H9 (cell line): ENCODE measurements around the gene CDH18. TPM values are rescaled to one million over a fixed set of nuclear protein-coding genes. Genes with fewer than 3 reads are reported as not detected.

Source experiments
- DNase-seq: peaks from one replicate; pipeline ENCODE4 v3.0.0-alpha.2; 2017
- H2AFZ ChIP-seq: one replicate; pipeline ENCODE4 v1.6.1; 2013; ENCODE audit warnings: mild to moderate bottlenecking, low read length, control low read depth, moderate library complexity
- H2AK5ac ChIP-seq: 2 replicates; pipeline ENCODE4 v1.6.1; 2013; ENCODE audit warnings: low read length, control low read depth, mixed read lengths; ENCODE audit not compliant: insufficient read length
- H2BK120ac ChIP-seq: one replicate; pipeline ENCODE4 v1.6.1; 2013; ENCODE audit warnings: low read depth, mild to moderate bottlenecking, low read length, control low read depth, inconsistent platforms; ENCODE audit not compliant: poor library complexity, severe bottlenecking
- H2BK12ac ChIP-seq: 2 replicates; pipeline ENCODE4 v1.6.1; 2013; ENCODE audit warnings: low read length, control low read depth, mixed read lengths, low read depth; ENCODE audit not compliant: insufficient read length
- H2BK15ac ChIP-seq: 2 replicates; pipeline ENCODE4 v1.6.1; 2013; ENCODE audit warnings: low read depth, low read length, control low read depth
- H2BK20ac ChIP-seq: one replicate; pipeline ENCODE4 v1.6.1; 2013; ENCODE audit warnings: low read depth, mild to moderate bottlenecking, low read length, control low read depth, inconsistent platforms; ENCODE audit not compliant: poor library complexity, severe bottlenecking
- H2BK5ac ChIP-seq: 2 replicates; pipeline ENCODE4 v1.6.1; 2013; ENCODE audit warnings: low read length, control low read depth, mixed read lengths; ENCODE audit not compliant: insufficient read length
- H3K14ac ChIP-seq: 2 replicates; pipeline ENCODE4 v1.6.1; 2013; ENCODE audit warnings: low read length, control low read depth; ENCODE audit not compliant: insufficient read depth
- H3K18ac ChIP-seq: 2 replicates; pipeline ENCODE4 v1.6.1; 2013; ENCODE audit warnings: low read depth, mild to moderate bottlenecking, mixed read lengths, low read length, control low read depth; ENCODE audit not compliant: insufficient read length
- H3K23ac ChIP-seq: 2 replicates; pipeline ENCODE4 v1.6.1; 2013; ENCODE audit warnings: low read length, control low read depth, mixed read lengths, low read depth; ENCODE audit not compliant: insufficient read length
- H3K23me2 ChIP-seq: 2 replicates; pipeline ENCODE4 v1.6.1; 2013; ENCODE audit warnings: low read depth, mild to moderate bottlenecking, mixed read lengths, low read length, control low read depth; ENCODE audit not compliant: insufficient read length, poor library complexity, severe bottlenecking
- H3K27ac ChIP-seq: 2 replicates; pipeline ENCODE4 v1.5.1; 2013; ENCODE audit warnings: low read length, control low read depth, mixed read lengths, low read depth; ENCODE audit not compliant: insufficient read length
- H3K27me3 ChIP-seq: 2 replicates; pipeline ENCODE4 v1.6.1; 2013; ENCODE audit warnings: low read length, control low read depth, inconsistent platforms; ENCODE audit not compliant: insufficient read depth
- H3K4ac ChIP-seq: 2 replicates; pipeline ENCODE4 v1.6.1; 2013; ENCODE audit warnings: low read depth, mild to moderate bottlenecking, control low read depth, inconsistent platforms, low read length, moderate library complexity
- H3K4me1 ChIP-seq: 2 replicates; pipeline ENCODE4 v1.6.1; 2013; ENCODE audit warnings: low read length, control low read depth, inconsistent platforms; ENCODE audit not compliant: insufficient read depth
- H3K4me2 ChIP-seq: 2 replicates; pipeline ENCODE4 v1.6.1; 2013; ENCODE audit warnings: low read length, control low read depth, mixed read lengths; ENCODE audit not compliant: insufficient read length, insufficient read depth
- H3K56ac ChIP-seq: 2 replicates; pipeline ENCODE4 v1.6.1; 2013; ENCODE audit warnings: low read depth, mild to moderate bottlenecking, mixed read lengths, low read length, control low read depth; ENCODE audit not compliant: insufficient read length
- H3K79me1 ChIP-seq: 2 replicates; pipeline ENCODE4 v1.6.1; 2013; ENCODE audit warnings: low read depth, mild to moderate bottlenecking, moderate library complexity, low read length, control low read depth, inconsistent platforms; ENCODE audit not compliant: insufficient read depth, poor library complexity, severe bottlenecking
- H3K79me2 ChIP-seq: 2 replicates; pipeline ENCODE4 v1.6.1; 2013; ENCODE audit warnings: low read length, control low read depth, inconsistent platforms; ENCODE audit not compliant: insufficient read depth
- H3K9ac ChIP-seq: 2 replicates; pipeline ENCODE4 v1.6.1; 2013; ENCODE audit warnings: low read length, control low read depth, mixed read lengths; ENCODE audit not compliant: insufficient read length; ENCODE audit errors: extremely low read depth
- H3K9me3 ChIP-seq: one replicate; pipeline ENCODE4 v1.6.1; 2013; ENCODE audit warnings: low read depth, low read length, inconsistent platforms; ENCODE audit not compliant: control insufficient read depth
- H3T11ph ChIP-seq: one replicate; pipeline ENCODE4 v1.6.1; 2013; ENCODE audit warnings: mild to moderate bottlenecking, low read length, control low read depth, inconsistent platforms
- H4K20me1 ChIP-seq: one replicate; pipeline ENCODE4 v1.6.1; 2013; ENCODE audit not compliant: control insufficient read depth, insufficient read length, insufficient read depth
- H4K5ac ChIP-seq: 2 replicates; pipeline ENCODE4 v1.6.1; 2013; ENCODE audit warnings: low read depth, mild to moderate bottlenecking, mixed read lengths, low read length, control low read depth; ENCODE audit not compliant: insufficient read length
- H4K8ac ChIP-seq: replicated peaks from 2 replicates; pipeline ENCODE4 v1.6.1; 2013; ENCODE audit warnings: low read length, control low read depth, mixed read lengths, low read depth; ENCODE audit not compliant: insufficient read length
- H4K91ac ChIP-seq: 2 replicates; pipeline ENCODE4 v1.6.1; 2013; ENCODE audit warnings: low read depth, mild to moderate bottlenecking, moderate library complexity, mixed read lengths, low read length, control low read depth; ENCODE audit not compliant: insufficient read length
- H3K27ac Mint-ChIP-seq, 3 experiments: 2 replicates in 2 of 3; 3 replicates in 1 of 3; pipeline ENCODE4 v1.8.0; 2020 to 2021; ENCODE audit warnings: mixed read lengths in 3 of 3, mild to moderate bottlenecking in 1 of 3, moderate library complexity in 1 of 3
- H3K27me3 Mint-ChIP-seq: 2 replicates; pipeline ENCODE4 v1.8.0; 2021; ENCODE audit warnings: low read depth, mild to moderate bottlenecking, moderate library complexity, mixed read lengths
- H3K36me3 Mint-ChIP-seq, 3 experiments: 2 replicates in 2 of 3; 3 replicates in 1 of 3; pipeline ENCODE4 v1.8.0; 2020 to 2021; ENCODE audit warnings: low read depth in 3 of 3, mixed read lengths in 3 of 3; ENCODE audit not compliant: insufficient read depth in 1 of 3
- H3K4me1 Mint-ChIP-seq, 2 experiments: 2 replicates each; pipeline ENCODE4 v1.8.0; 2020; ENCODE audit warnings: mixed read lengths in 2 of 2
- H3K4me3 Mint-ChIP-seq, 2 experiments: 2 replicates in 1 of 2; 3 replicates in 1 of 2; pipeline ENCODE4 v1.8.0; 2020 to 2021; ENCODE audit warnings: mild to moderate bottlenecking in 2 of 2, mixed read lengths in 2 of 2, moderate library complexity in 1 of 2
- H3K9me3 Mint-ChIP-seq, 2 experiments: 2 replicates in 1 of 2; 3 replicates in 1 of 2; pipeline ENCODE4 v1.8.0; 2020; ENCODE audit warnings: mild to moderate bottlenecking in 2 of 2, mixed read lengths in 2 of 2, moderate library complexity in 1 of 2
- CTCF ChIP-seq: fragments of 200-600 bp; sonication (generic); conservative IDR thresholded peaks from 3 replicates; pipeline ENCODE4 v1.8.0; 2021; ENCODE audit warnings: antibody characterized with exemption, mild to moderate bottlenecking
- WGBS: extraction: QIAGEN DNeasy Blood & Tissue Kit; methylation state at CpG from one replicate; pipeline ENCODE4 v1.1.7; 2013; ENCODE audit warnings: missing lambda C conversion rate, low lambda C conversion rate, mixed read lengths; ENCODE audit not compliant: insufficient read length; ENCODE audit errors: extremely low coverage; 5-methylcytosine and 5-hydroxymethylcytosine counted together
- total RNA-seq: library from RNA; stranded (reverse); gene quantifications from 2 replicates; pipeline ENCODE4 v1.2.1, GENCODE V29; 2021

Gene CDH18
- total RNA-seq, 1 experiment from 2014 or later: not detected

DNA sequence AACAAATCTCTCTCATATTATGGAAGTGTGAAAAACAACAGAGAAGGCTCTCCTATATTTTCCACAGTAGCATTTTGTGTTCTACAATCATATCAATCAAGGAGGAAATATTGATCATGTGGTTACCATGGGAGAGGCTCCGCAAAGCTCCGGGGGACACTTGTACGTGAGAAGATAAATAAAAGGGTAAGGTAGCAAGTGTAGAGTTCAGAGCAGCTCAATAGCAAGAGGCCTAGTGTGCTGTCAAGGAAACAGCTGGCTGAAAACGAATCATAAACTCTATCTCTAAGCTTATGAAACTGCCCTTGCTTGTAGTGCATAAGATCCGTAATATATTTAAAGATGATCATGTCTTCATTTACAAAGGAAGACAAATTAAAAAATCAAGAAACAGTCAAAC is 57.5 kb downstream of the CDH18 start:
- no peak overlapping the region for H3K4ac ChIP-seq
- no peak overlapping the region for H2AK5ac ChIP-seq

More for the DNA sequence above, 57.5 kb downstream of the CDH18 start:
- H3K4me2 ChIP-seq: no peak overlapping the region
- no peak overlapping the region for H2BK20ac ChIP-seq
- H2BK12ac ChIP-seq: no peak overlapping the region
- H3K9me3 ChIP-seq: no peaks in the 10 kb centered on the region
- H3K27me3 Mint-ChIP-seq: peaks cover 1% of the 10 kb centered on the region; the same call in 1 of the 2 replicates
- H3K9ac ChIP-seq: no peak overlapping the region
- H2BK5ac ChIP-seq: no peak overlapping the region
- H2AFZ ChIP-seq: no peak overlapping the region
- H3K9me3 Mint-ChIP-seq: no peaks in the 10 kb centered on the region; a peak in 1 of 5 replicates
- TF ChIP-seq CTCF: no peak
- H3T11ph ChIP-seq: no peak overlapping the region
- no peak overlapping the region for H2BK120ac ChIP-seq
- no peak overlapping the region for H3K23ac ChIP-seq
- no peaks in the 10 kb centered on the region for H3K79me2 ChIP-seq
- DNase-seq: no peak
- no peak overlapping the region for H3K27ac ChIP-seq
- no peak overlapping the region for H3K18ac ChIP-seq
- H3K14ac ChIP-seq: no peak overlapping the region
- H3K36me3 Mint-ChIP-seq: no peaks in the 10 kb centered on the region
- no peaks in the 10 kb centered on the region for H4K20me1 ChIP-seq
- no peaks in the 10 kb centered on the region for H3K23me2 ChIP-seq
- H4K91ac ChIP-seq: no peak overlapping the region
- no CpG with 5 or more reads among the region's 5 CpGs for WGBS
- no peaks in the 10 kb centered on the region for H3K27me3 ChIP-seq
- peaks cover 3% of the 10 kb centered on the region for H3K4me1 ChIP-seq
- no peaks in the 10 kb centered on the region for H3K79me1 ChIP-seq
- peak overlapping the region in 2 of 3 experiments; percentile 1 to 45; a peak in 1 of 7 replicates for H3K27ac Mint-ChIP-seq
- H3K4me1 Mint-ChIP-seq: peaks cover 38 to 39% of the 10 kb centered on the region in 2 experiments
- no peak overlapping the region for H4K5ac ChIP-seq
- no peak overlapping the region for H4K8ac ChIP-seq
- H3K4me3 Mint-ChIP-seq: no peak overlapping the region
- no peak overlapping the region for H2BK15ac ChIP-seq
- no peak overlapping the region for H3K56ac ChIP-seq
